A549 (cell line): ENCODE measurements around the gene CACNA1C. TPM values are rescaled to one million over a fixed set of nuclear protein-coding genes. Genes with fewer than 3 reads are reported as not detected.

ENCODE experiments used
- ATAC-seq, 2 experiments: fragments of 200-7000 bp in 1 of 2; fragments of >200 bp in 1 of 2; cut with Nextera tagmentation in 1 of 2; cut with Tn5 transposase in 1 of 2; 3 replicates each; pipeline versions ENCODE4 v1.8.0 to v1.9.1; 2018 to 2020; ENCODE audit warnings: mild to moderate bottlenecking in 1 of 2, moderate library complexity in 1 of 2
- CTCF ChIA-PET: fragments of 300-600 bp; sonication (Branson Sonifier 250); formaldehyde crosslinking; extraction: SDS; loops from one replicate; lab custom pipeline; 2021; ENCODE audit warnings: antibody characterized with exemption, inconsistent platforms; lab: Yijun Ruan, JAX
- POLR2A ChIA-PET: fragments of 350-600 bp; formaldehyde crosslinking; extraction: SDS; loops from one replicate; lab custom pipeline; 2021; ENCODE audit warnings: antibody characterized with exemption, inconsistent platforms; lab: Yijun Ruan, JAX
- DNase-seq, 2 experiments: peaks; one replicate each; pipeline versions ENCODE4 v3.0.0 to v3.0.0-alpha.2; 2011 to 2016; ENCODE audit warnings: low read depth in 1 of 2, low spot score in 1 of 2
- FAIRE-seq: peaks from 2 replicates; lab custom pipeline; 2011; peaks lifted over from hg19 to GRCh38; lab: Jason Lieb, UNC
- H3K27ac ChIP-seq, 2 experiments: fragments of >200 bp; sonication (Bioruptor Twin); formaldehyde crosslinking; 3 replicates each; pipeline ENCODE4 v1.5.1; 2016 to 2017
- H3K4me1 ChIP-seq: fragments of >200 bp; sonication (Bioruptor Twin); formaldehyde crosslinking; 3 replicates; pipeline ENCODE4 v1.6.1; 2016
- H3K4me2 ChIP-seq: fragments of >200 bp; sonication (Bioruptor Twin); formaldehyde crosslinking; 3 replicates; pipeline ENCODE4 v1.6.1; 2016
- H3K4me3 ChIP-seq: fragments of >200 bp; sonication (Bioruptor Twin); formaldehyde crosslinking; 3 replicates; pipeline ENCODE4 v1.5.1; 2016
- H3K9me3 ChIP-seq: fragments of >200 bp; sonication (Bioruptor Twin); formaldehyde crosslinking; 3 replicates; pipeline ENCODE4 v1.6.1; 2016
- CEBPB ChIP-seq, 2 experiments: fragments of >200 bp in 1 of 2; sonication (Bioruptor Twin) in 1 of 2; formaldehyde crosslinking in 1 of 2; IDR thresholded peaks; 2 replicates each; pipeline ENCODE4 v1.6.1; 2012 to 2016
- CHD2 ChIP-seq: fragments of 150-350 bp; IDR thresholded peaks from 2 replicates; pipeline ENCODE4 v1.6.1; 2014; ENCODE audit warnings: low read length; ENCODE audit not compliant: partially characterized antibody
- CHD4 ChIP-seq: fragments of 200-600 bp; sonication (generic); IDR thresholded peaks from 2 replicates; pipeline ENCODE4 v1.6.1; 2016; ENCODE audit warnings: antibody characterized with exemption, mild to moderate bottlenecking, borderline replicate concordance
- EHMT2 ChIP-seq: fragments of 200-600 bp; sonication (generic); IDR thresholded peaks from 2 replicates; pipeline ENCODE4 v1.6.1; 2016; ENCODE audit warnings: antibody characterized with exemption, low read depth, mild to moderate bottlenecking, moderate library complexity
- EP300 ChIP-seq, 2 experiments: fragments of >200 bp; sonication (Bioruptor Twin); formaldehyde crosslinking; IDR thresholded peaks; 2 replicates in 1 of 2; 3 replicates in 1 of 2; pipeline ENCODE4 v1.6.1; 2016 to 2017
- FOXS1 ChIP-seq: fragments of 250-450 bp; sonication (Bioruptor Pico); IDR thresholded peaks from 2 replicates; pipeline ENCODE4 v1.5.0; 2020; ENCODE audit warnings: mild to moderate bottlenecking, moderate library complexity
- GATA3 ChIP-seq: IDR thresholded peaks from 2 replicates; pipeline ENCODE4 v1.6.1; 2012; ENCODE audit warnings: borderline replicate concordance
- HDAC2 ChIP-seq: fragments of 200-600 bp; sonication (generic); IDR thresholded peaks from 2 replicates; pipeline ENCODE4 v1.6.1; 2016
- HEYL ChIP-seq: fragments of 250-450 bp; sonication (Bioruptor Pico); IDR thresholded peaks from 2 replicates; pipeline ENCODE4 v1.8.0; 2021; ENCODE audit warnings: mild to moderate bottlenecking, moderate library complexity
- HOXA7 ChIP-seq: fragments of 250-450 bp; sonication (Bioruptor Pico); IDR thresholded peaks from 2 replicates; pipeline ENCODE4 v1.5.0; 2020; ENCODE audit warnings: mild to moderate bottlenecking, moderate library complexity
- KDM1A ChIP-seq: fragments of 200-600 bp; sonication (generic); IDR thresholded peaks from 2 replicates; pipeline ENCODE4 v1.6.1; 2016; ENCODE audit warnings: low read depth, mild to moderate bottlenecking
- KDM5A ChIP-seq: fragments of 200-600 bp; sonication (generic); IDR thresholded peaks from 2 replicates; pipeline ENCODE4 v1.6.1; 2016; ENCODE audit warnings: antibody characterized with exemption, mild to moderate bottlenecking
- MAFK ChIP-seq: fragments of 450-650 bp; IDR thresholded peaks from 2 replicates; pipeline ENCODE4 v1.6.1; 2014; ENCODE audit not compliant: partially characterized antibody
- MYC ChIP-seq: IDR thresholded peaks from 2 replicates; pipeline ENCODE4 v1.6.1; 2012; ENCODE audit warnings: mild to moderate bottlenecking, inconsistent platforms, low read length, improper control_type of control experiment, borderline replicate concordance
- NFE2L2 ChIP-seq: fragments of 150-350 bp; conservative IDR thresholded peaks from 2 replicates; pipeline ENCODE4 v1.6.1; 2014; ENCODE audit warnings: low read length
- NPAS2 ChIP-seq: fragments of 250-450 bp; sonication (Bioruptor Pico); IDR thresholded peaks from 2 replicates; pipeline ENCODE4 v1.8.0; 2022; ENCODE audit warnings: mild to moderate bottlenecking, moderate library complexity, borderline replicate concordance
- PHF8 ChIP-seq: fragments of 200-600 bp; sonication (generic); IDR thresholded peaks from 2 replicates; pipeline ENCODE4 v1.6.1; 2016; ENCODE audit warnings: low read depth, mild to moderate bottlenecking, antibody characterized with exemption, moderate library complexity, borderline replicate concordance
- POLR2AphosphoS2 ChIP-seq: conservative IDR thresholded peaks from 2 replicates; pipeline ENCODE4 v1.6.1; 2012; ENCODE audit warnings: low read length, improper control_type of control experiment, inconsistent platforms
- RARB ChIP-seq: fragments of 250-450 bp; sonication (Bioruptor Pico); IDR thresholded peaks from 2 replicates; pipeline ENCODE4 v1.8.0; 2021; ENCODE audit warnings: mild to moderate bottlenecking, moderate library complexity
- RFX5 ChIP-seq: fragments of 450-650 bp; IDR thresholded peaks from 2 replicates; pipeline ENCODE4 v1.7.1; 2014; ENCODE audit warnings: antibody characterized with exemption, mild to moderate bottlenecking, moderate library complexity
- WGBS: methylation state at CpG from one replicate; pipeline ENCODE4 v1.1.6; 2017; ENCODE audit errors: missing lambda C conversion rate; 5-methylcytosine and 5-hydroxymethylcytosine counted together
- polyA plus RNA-seq, 4 experiments: library from polyadenylated mRNA; depleted of rRNA in 3 of 4; stranded (reverse); fragments of >200 nt; fragmentation: RNase III in 1 of 4; extraction: RNeasy Plus Mini Kit Qiagen cat#74134 plus additional on column Dnase treatment in 1 of 4; gene quantifications; 2 replicates in 3 of 4; 3 replicates in 1 of 4; pipeline ENCODE4 v1.2.3, GENCODE V29; 2011 to 2017
- TF ChIP-seq, protein P1 (sequence below): IDR thresholded peaks from 2 replicates; pipeline ENCODE4 v1.6.1; 2012
- TF ChIP-seq, protein P2 (sequence below): fragments of 200-600 bp; sonication (generic); IDR thresholded peaks from 2 replicates; pipeline ENCODE4 v1.6.1; 2016; ENCODE audit warnings: antibody characterized with exemption, mild to moderate bottlenecking, moderate library complexity
- TF ChIP-seq, protein P3 (sequence below): fragments of >200 bp; sonication (Bioruptor Twin); formaldehyde crosslinking; IDR thresholded peaks from 3 replicates; pipeline ENCODE4 v1.6.1; 2016

CACNA1C gene
- polyA plus RNA-seq, 2 of the 4 experiments (the other 2 are of a cell fraction) = not detected

DNA sequence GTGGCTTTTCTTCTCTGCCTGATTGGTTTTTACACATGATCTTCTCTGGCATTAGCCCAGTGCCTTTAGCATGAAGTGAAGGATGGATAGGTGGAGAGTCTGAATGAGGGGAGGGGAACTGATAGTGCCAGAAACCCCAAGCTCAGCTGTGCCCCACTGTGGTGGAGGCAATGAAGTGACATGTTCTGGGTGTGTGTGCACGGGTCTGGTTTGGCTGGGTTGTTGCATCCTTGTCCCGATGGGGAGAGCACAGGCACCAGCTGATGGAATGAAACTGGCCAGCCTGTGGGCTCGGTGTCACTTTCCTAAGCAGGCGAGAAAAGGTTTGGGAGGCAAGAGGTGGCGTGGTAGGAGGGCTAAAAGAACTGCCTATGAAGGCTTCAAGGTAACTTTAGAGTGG lies 65.3 kb downstream of the CACNA1C start:
- ChIA-PET POLR2A (no interaction called here), CTCF (no interaction called here)
- Histone ChIP-seq H3K4me1 (no peaks in the 10 kb centered on the region), H3K9me3 (no peaks in the 10 kb centered on the region), H3K4me3 (no peak overlapping the region), H3K27ac (no peak overlapping the region), H3K4me2 (no peak overlapping the region)
- FAIRE-seq (no peak), DNase-seq (no peak), ATAC-seq (peak in 1 of 2 experiments; percentile 51; a peak in 3 of 6 replicates)
- TF ChIP-seq RARB (CRISPR knock-in tag) (no peak), HOXA7 (CRISPR knock-in tag) (no peak), MYC (no peak), NFE2L2 (no peak), RFX5 (no peak), CEBPB (IDR thresholded peaks at IDR 0.05) (no peak), HEYL (CRISPR knock-in tag) (no peak), NPAS2 (CRISPR knock-in tag) (no peak), EHMT2 (no peak), KDM5A (no peak), KDM1A (no peak), EP300 (IDR thresholded peaks at IDR 0.05) (no peak)
- TF ChIP-seq, protein P1, sequence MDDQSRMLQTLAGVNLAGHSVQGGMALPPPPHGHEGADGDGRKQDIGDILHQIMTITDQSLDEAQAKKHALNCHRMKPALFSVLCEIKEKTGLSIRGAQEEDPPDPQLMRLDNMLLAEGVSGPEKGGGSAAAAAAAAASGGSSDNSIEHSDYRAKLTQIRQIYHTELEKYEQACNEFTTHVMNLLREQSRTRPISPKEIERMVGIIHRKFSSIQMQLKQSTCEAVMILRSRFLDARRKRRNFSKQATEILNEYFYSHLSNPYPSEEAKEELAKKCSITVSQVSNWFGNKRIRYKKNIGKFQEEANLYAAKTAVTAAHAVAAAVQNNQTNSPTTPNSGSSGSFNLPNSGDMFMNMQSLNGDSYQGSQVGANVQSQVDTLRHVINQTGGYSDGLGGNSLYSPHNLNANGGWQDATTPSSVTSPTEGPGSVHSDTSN = no peak
- 24% methylated on average over 5 of the region's 5 CpGs for WGBS

DNA sequence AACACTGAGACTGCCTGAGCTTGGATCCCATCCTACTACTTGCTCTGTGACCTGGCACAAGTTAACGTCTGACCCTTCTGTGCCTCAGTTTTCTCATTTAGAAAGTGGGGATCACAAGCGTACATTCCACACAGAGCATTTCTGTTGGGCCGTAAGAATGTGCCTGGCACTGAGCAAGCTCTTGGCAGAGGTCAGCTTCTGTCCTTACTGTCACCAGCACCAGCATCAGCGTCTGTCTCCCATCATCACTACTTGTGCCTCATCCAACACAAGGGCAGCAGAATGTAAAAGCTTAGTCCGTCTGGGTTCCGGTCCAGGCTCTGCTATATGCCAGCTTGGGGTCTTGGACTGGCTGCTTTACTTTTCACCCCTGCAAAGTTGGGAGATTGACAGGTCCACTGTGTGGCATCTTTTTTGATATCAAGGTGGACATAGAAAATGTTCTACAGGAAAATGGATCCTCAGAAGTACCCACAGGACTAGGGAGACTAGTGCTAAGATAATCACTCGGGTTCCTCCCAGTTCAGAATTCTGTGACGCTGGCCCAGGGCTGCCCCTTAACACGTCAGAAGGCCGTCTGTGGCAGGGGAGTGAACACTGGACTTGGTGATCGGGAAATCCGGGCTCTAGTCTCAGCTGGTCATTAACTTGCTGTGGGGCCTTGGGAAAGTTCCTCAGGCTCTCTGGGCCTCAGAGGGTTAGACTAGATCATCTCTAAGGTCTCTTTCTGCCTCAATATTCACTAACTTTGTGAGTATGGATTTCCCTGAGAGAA lies 65.9 kb downstream of the CACNA1C start:
- no peak for TF ChIP-seq MAFK
- TF ChIP-seq HDAC2 = no peak
- no peak for TF ChIP-seq EP300 (IDR thresholded peaks at IDR 0.05)
- TF ChIP-seq, protein P2, sequence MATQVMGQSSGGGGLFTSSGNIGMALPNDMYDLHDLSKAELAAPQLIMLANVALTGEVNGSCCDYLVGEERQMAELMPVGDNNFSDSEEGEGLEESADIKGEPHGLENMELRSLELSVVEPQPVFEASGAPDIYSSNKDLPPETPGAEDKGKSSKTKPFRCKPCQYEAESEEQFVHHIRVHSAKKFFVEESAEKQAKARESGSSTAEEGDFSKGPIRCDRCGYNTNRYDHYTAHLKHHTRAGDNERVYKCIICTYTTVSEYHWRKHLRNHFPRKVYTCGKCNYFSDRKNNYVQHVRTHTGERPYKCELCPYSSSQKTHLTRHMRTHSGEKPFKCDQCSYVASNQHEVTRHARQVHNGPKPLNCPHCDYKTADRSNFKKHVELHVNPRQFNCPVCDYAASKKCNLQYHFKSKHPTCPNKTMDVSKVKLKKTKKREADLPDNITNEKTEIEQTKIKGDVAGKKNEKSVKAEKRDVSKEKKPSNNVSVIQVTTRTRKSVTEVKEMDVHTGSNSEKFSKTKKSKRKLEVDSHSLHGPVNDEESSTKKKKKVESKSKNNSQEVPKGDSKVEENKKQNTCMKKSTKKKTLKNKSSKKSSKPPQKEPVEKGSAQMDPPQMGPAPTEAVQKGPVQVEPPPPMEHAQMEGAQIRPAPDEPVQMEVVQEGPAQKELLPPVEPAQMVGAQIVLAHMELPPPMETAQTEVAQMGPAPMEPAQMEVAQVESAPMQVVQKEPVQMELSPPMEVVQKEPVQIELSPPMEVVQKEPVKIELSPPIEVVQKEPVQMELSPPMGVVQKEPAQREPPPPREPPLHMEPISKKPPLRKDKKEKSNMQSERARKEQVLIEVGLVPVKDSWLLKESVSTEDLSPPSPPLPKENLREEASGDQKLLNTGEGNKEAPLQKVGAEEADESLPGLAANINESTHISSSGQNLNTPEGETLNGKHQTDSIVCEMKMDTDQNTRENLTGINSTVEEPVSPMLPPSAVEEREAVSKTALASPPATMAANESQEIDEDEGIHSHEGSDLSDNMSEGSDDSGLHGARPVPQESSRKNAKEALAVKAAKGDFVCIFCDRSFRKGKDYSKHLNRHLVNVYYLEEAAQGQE = no peak
- TF ChIP-seq NPAS2 (CRISPR knock-in tag) = no peak
- no peak for TF ChIP-seq POLR2AphosphoS2
- no peak for TF ChIP-seq CHD2
- TF ChIP-seq CEBPB (IDR thresholded peaks at IDR 0.05) = no peak
- TF ChIP-seq PHF8 = no peak
- TF ChIP-seq, protein P1 = no peak
- TF ChIP-seq GATA3 = no peak
- no peak for TF ChIP-seq CHD4
- TF ChIP-seq, protein P3, sequence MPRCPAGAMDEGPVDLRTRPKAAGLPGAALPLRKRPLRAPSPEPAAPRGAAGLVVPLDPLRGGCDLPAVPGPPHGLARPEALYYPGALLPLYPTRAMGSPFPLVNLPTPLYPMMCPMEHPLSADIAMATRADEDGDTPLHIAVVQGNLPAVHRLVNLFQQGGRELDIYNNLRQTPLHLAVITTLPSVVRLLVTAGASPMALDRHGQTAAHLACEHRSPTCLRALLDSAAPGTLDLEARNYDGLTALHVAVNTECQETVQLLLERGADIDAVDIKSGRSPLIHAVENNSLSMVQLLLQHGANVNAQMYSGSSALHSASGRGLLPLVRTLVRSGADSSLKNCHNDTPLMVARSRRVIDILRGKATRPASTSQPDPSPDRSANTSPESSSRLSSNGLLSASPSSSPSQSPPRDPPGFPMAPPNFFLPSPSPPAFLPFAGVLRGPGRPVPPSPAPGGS = no peak
- no peak for TF ChIP-seq FOXS1
- TF ChIP-seq, all 56 proteins: peak for 0
- DNase-seq = no peak
- ATAC-seq = no peak
- no peaks in the 10 kb centered on the region for H3K4me1 ChIP-seq
- CTCF ChIA-PET = no interaction called here
- 31% methylated on average over 12 of the region's 12 CpGs for WGBS
- no peak overlapping the region for H3K4me2 ChIP-seq
- no peaks in the 10 kb centered on the region for H3K9me3 ChIP-seq
- H3K27ac ChIP-seq = no peak overlapping the region
- FAIRE-seq = no peak
- no peak overlapping the region for H3K4me3 ChIP-seq
- POLR2A ChIA-PET = no interaction called here
